Fibroblast of lung (primary cell): ENCODE measurements around the gene NCAPD2.

Source experiments
- EZH2 ChIP-seq: IDR thresholded peaks from 2 replicates; pipeline ENCODE4 v1.5.1; 2012; ENCODE audit warnings: low read length, control low read depth, mild to moderate bottlenecking; ENCODE audit errors: missing control alignments
- TF ChIP-seq, protein P1 (sequence below), 2 donors: IDR thresholded peaks in 1 of 2; conservative IDR thresholded peaks in 1 of 2; 1 replicate in 1 of 2; 2 replicates in 1 of 2; pipeline ENCODE4 v1.5.1; 2011 to 2012; ENCODE audit warnings: low read length in 2 of 2, control low read depth in 1 of 2, inconsistent platforms in 1 of 2, low read depth in 1 of 2, mild to moderate bottlenecking in 1 of 2

DNA sequence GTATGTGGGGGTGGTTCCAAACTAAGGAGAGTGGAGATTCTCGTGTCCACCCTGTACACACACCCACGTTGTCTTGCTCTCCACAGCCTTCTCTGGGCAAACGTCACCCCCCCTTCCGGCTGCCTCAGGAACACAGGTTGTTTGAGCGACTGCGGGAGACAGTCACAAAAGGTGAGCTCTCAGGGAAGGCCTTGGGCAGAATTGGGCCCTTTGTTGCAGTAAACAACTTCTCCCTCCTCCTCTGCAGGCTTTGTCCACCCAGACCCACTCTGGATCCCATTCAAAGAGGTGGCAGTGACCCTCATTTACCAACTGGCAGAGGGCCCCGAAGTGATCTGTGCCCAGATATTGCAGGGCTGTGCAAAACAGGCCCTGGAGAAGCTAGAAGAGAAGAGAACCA is 32.3 kb downstream of the NCAPD2 start:
- TF ChIP-seq, protein P1, sequence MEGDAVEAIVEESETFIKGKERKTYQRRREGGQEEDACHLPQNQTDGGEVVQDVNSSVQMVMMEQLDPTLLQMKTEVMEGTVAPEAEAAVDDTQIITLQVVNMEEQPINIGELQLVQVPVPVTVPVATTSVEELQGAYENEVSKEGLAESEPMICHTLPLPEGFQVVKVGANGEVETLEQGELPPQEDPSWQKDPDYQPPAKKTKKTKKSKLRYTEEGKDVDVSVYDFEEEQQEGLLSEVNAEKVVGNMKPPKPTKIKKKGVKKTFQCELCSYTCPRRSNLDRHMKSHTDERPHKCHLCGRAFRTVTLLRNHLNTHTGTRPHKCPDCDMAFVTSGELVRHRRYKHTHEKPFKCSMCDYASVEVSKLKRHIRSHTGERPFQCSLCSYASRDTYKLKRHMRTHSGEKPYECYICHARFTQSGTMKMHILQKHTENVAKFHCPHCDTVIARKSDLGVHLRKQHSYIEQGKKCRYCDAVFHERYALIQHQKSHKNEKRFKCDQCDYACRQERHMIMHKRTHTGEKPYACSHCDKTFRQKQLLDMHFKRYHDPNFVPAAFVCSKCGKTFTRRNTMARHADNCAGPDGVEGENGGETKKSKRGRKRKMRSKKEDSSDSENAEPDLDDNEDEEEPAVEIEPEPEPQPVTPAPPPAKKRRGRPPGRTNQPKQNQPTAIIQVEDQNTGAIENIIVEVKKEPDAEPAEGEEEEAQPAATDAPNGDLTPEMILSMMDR (conservative IDR thresholded peaks at IDR 0.05 in 1 of 2, IDR thresholded peaks at IDR 0.05 in 1 of 2; ENCODE audit: low read depth in 1 of 2, low read length in 2 of 2), result no peak
- no peak for TF ChIP-seq EZH2
